Endothelial cell of umbilical vein (primary cell): ENCODE measurements around the gene CHCHD3. TPM values are rescaled to one million over a fixed set of nuclear protein-coding genes. Genes with fewer than 3 reads are reported as not detected.

Source experiments
- BruUV-seq: library from RNA; stranded (reverse); fragments of 400-500 nt; replicated peaks from 2 replicates; lab custom pipeline; 2021; lab: Mats Ljungman, UMichigan
- CTCF ChIA-PET: fragments of 300-600, 350-600 bp; sonication (Branson Sonifier 250); formaldehyde crosslinking; loops from one replicate; lab custom pipeline; 2021; ENCODE audit warnings: antibody characterized with exemption, inconsistent platforms; lab: Charles Lee
- POLR2A ChIA-PET: fragments of 300-600, 350-600 bp; sonication (Branson Sonifier 250); formaldehyde crosslinking; loops from one replicate; lab custom pipeline; 2021; ENCODE audit warnings: antibody characterized with exemption, inconsistent platforms; lab: Charles Lee
- DNase-seq: peaks from one replicate; pipeline ENCODE4 v3.0.0-alpha.2; 2011; ENCODE audit warnings: low read depth, low spot score
- FAIRE-seq: peaks from 2 replicates; lab custom pipeline; 2011; peaks lifted over from hg19 to GRCh38; lab: Jason Lieb, UNC
- H2AFZ ChIP-seq: 2 replicates; pipeline ENCODE4 v1.6.0; 2012; ENCODE audit warnings: low read depth, low read length, control low read depth, inconsistent platforms
- H3K27ac ChIP-seq: 2 replicates; pipeline ENCODE4 v1.5.1; 2011; ENCODE audit warnings: low read depth, mild to moderate bottlenecking, control low read depth, low read length, moderate library complexity; ENCODE audit not compliant: insufficient read depth
- H3K27me3 ChIP-seq, 2 experiments: 2 replicates each; pipeline versions ENCODE4 v1.6.0 to v1.6.1; 2011; ENCODE audit warnings: low read length in 2 of 2, mixed read lengths in 1 of 2; ENCODE audit not compliant: control insufficient read depth in 2 of 2, insufficient read depth in 2 of 2
- H3K36me3 ChIP-seq, 2 experiments: 2 replicates in 1 of 2; 3 replicates in 1 of 2; pipeline ENCODE4 v1.5.1; 2011; ENCODE audit warnings: low read length in 2 of 2, mild to moderate bottlenecking in 1 of 2, moderate library complexity in 1 of 2; ENCODE audit not compliant: control insufficient read depth in 2 of 2, insufficient read depth in 2 of 2; ENCODE audit errors: extremely low read depth in 1 of 2
- H3K4me1 ChIP-seq: 3 replicates; pipeline ENCODE4 v1.5.1; 2011; ENCODE audit warnings: mild to moderate bottlenecking, low read length; ENCODE audit not compliant: control insufficient read depth, insufficient read depth; ENCODE audit errors: extremely low read depth
- H3K4me2 ChIP-seq: 2 replicates; pipeline ENCODE4 v1.6.1; 2011; ENCODE audit warnings: low read length, control low read depth, mixed read lengths; ENCODE audit not compliant: insufficient read depth
- H3K4me3 ChIP-seq, 3 experiments: fragments of 200-600 bp in 1 of 3; sonication (generic), shearing (Covaris generic) in 1 of 3; replicated peaks in 1 of 3; 2 replicates each; pipeline ENCODE4 v1.5.1; 2011 to 2016; ENCODE audit warnings: control low read depth in 3 of 3, low read length in 3 of 3, mild to moderate bottlenecking in 2 of 3, inconsistent platforms in 1 of 3, low read depth in 1 of 3, moderate library complexity in 1 of 3; ENCODE audit not compliant: insufficient read depth in 1 of 3
- H3K79me2 ChIP-seq: 2 replicates; pipeline ENCODE4 v1.6.0; 2012; ENCODE audit warnings: low read length, inconsistent platforms; ENCODE audit not compliant: control insufficient read depth, insufficient read depth
- H3K9ac ChIP-seq: replicated peaks from 2 replicates; pipeline ENCODE3; 2011; ENCODE audit warnings: low read length, control low read depth; ENCODE audit not compliant: insufficient read depth; ENCODE audit errors: extremely low read depth
- H3K9me1 ChIP-seq: replicated peaks from 3 replicates; pipeline ENCODE4 v1.6.0; 2011; ENCODE audit warnings: mild to moderate bottlenecking, low read length; ENCODE audit not compliant: control insufficient read depth, insufficient read depth; ENCODE audit errors: extremely low read depth
- H3K9me3 ChIP-seq: replicated peaks from 2 replicates; pipeline ENCODE4 v1.5.1; 2012; ENCODE audit warnings: low read length, inconsistent platforms; ENCODE audit not compliant: control insufficient read depth, insufficient read depth
- H4K20me1 ChIP-seq: replicated peaks from 2 replicates; pipeline ENCODE3; 2011; ENCODE audit warnings: mild to moderate bottlenecking, low read length; ENCODE audit not compliant: control insufficient read depth, insufficient read depth; ENCODE audit errors: extremely low read depth
- CTCF ChIP-seq, 2 donors: IDR thresholded peaks; 1 replicate in 1 of 2; 2 replicates in 1 of 2; pipeline ENCODE4 v1.5.1; 2011; ENCODE audit warnings: low read length in 2 of 2, mild to moderate bottlenecking in 2 of 2, moderate library complexity in 2 of 2, control low read depth in 1 of 2, inconsistent platforms in 1 of 2, low read depth in 1 of 2; ENCODE audit not compliant: insufficient read depth in 1 of 2; ENCODE audit errors: extremely low read depth in 1 of 2
- EZH2 ChIP-seq: IDR thresholded peaks from 2 replicates; pipeline ENCODE4 v1.6.1; 2012; ENCODE audit warnings: borderline replicate concordance, low read depth, mild to moderate bottlenecking, moderate library complexity, low read length, inconsistent platforms; ENCODE audit not compliant: severe bottlenecking
- FOS ChIP-seq: IDR thresholded peaks from 2 replicates; pipeline ENCODE4 v1.6.1; 2011; ENCODE audit warnings: mild to moderate bottlenecking, low read length, moderate library complexity, borderline replicate concordance; ENCODE audit not compliant: insufficient read depth
- GATA2 ChIP-seq: IDR thresholded peaks from 2 replicates; pipeline ENCODE4 v1.7.0; 2011; ENCODE audit warnings: low read depth, mild to moderate bottlenecking, moderate library complexity, mixed read lengths, low read length; ENCODE audit not compliant: insufficient read length, insufficient read depth
- JUN ChIP-seq: IDR thresholded peaks from 2 replicates; pipeline ENCODE4 v1.6.1; 2011; ENCODE audit warnings: borderline replicate concordance, low read depth; ENCODE audit not compliant: insufficient read length, insufficient read depth
- MYC ChIP-seq: IDR thresholded peaks from one replicate; pipeline ENCODE4 v1.6.1; 2011; ENCODE audit warnings: mild to moderate bottlenecking, low read depth, low read length
- POLR2A ChIP-seq: IDR thresholded peaks from 2 replicates; pipeline ENCODE4 v1.6.1; 2012; ENCODE audit warnings: low read depth, mild to moderate bottlenecking, control low read depth, low read length
- POLR2AphosphoS5 ChIP-seq: IDR thresholded peaks from 2 replicates; pipeline ENCODE4 v1.6.1; 2012; ENCODE audit warnings: low read depth, mild to moderate bottlenecking, control low read depth, low read length, moderate library complexity; ENCODE audit not compliant: insufficient read depth
- dilution Hi-C: fragments of 300-500 bp; cut with MboI; formaldehyde crosslinking; loops from one replicate; pipeline ENCODE4 v1.15.0; 2019; ENCODE audit warnings: low sequenced_read_pairs; ENCODE audit not compliant: extremely low pct_ligation_motif_present
- intact Hi-C: fragments of 100-400 bp; cut with micrococcal nuclease; formaldehyde crosslinking; loops from one replicate; pipeline ENCODE4 v1.10.0; 2022
- polyA plus RNA-seq, 4 experiments: library from polyadenylated mRNA; depleted of rRNA in 3 of 4; stranded (reverse) in 3 of 4; unstranded in 1 of 4; fragments of >200 nt; gene quantifications; 2 replicates each; pipeline versions ENCODE4 v1.2.1 to v1.2.3, GENCODE V29; 2011 to 2012; ENCODE audit warnings: missing spikeins in 1 of 4
- total RNA-seq: library from RNA; stranded (reverse); gene quantifications from 2 replicates; pipeline ENCODE4 v1.2.3, GENCODE V29; 2021
- TF ChIP-seq, protein P1 (sequence below): IDR thresholded peaks from 2 replicates; pipeline ENCODE4 v1.6.1; 2011; ENCODE audit not compliant: insufficient read depth, insufficient read length

CHCHD3 gene
- total and polyA plus RNA-seq, 2 donors (not counting 3 experiments of a cell fraction or from before 2014, with no cell fraction given), result 22.0 to 63.7 TPM

DNA sequence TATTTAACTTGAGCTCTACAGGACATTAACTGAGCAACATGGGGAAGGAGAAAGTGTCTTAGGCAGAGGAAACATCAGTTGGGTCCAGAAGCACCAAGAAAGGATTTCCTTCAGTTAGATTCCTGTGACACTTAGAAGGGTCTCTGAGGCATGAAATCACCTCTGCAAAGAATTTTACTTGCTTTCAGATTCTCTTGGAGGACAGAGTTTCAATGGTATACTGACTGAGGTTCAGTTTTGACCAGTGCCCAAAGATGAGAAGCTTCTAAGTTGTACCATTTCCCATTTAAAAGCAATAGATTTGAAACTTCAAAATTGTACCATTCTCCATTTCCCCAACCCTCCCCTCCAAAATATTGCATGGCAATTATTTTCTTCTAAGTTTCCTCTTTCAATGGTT lies 102.4 kb downstream of the CHCHD3 start:
- no peak overlapping the region for H3K9ac ChIP-seq
- TF ChIP-seq FOS (no peak), CTCF (IDR thresholded peaks at IDR 0.05; ENCODE audit: extremely low read depth in 1 of 2, insufficient read depth in 1 of 2, low read depth in 1 of 2, low read length in 2 of 2) (no peak), POLR2AphosphoS5 (no peak), POLR2A (no peak), EZH2 (no peak), GATA2 (no peak), JUN (no peak), MYC (no peak)
- TF ChIP-seq, protein P1, sequence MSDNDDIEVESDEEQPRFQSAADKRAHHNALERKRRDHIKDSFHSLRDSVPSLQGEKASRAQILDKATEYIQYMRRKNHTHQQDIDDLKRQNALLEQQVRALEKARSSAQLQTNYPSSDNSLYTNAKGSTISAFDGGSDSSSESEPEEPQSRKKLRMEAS, result no peak
- H3K36me3 ChIP-seq, result no peaks in the 10 kb centered on the region
- no peaks in the 10 kb centered on the region for H4K20me1 ChIP-seq
- intact Hi-C loops (no loop called here), dilution Hi-C loops (no loop called here)
- POLR2A ChIA-PET, result no interaction called here
- no peak overlapping the region for H2AFZ ChIP-seq
- no peaks in the 10 kb centered on the region for H3K9me1 ChIP-seq
- H3K27me3 ChIP-seq, result no peaks in the 10 kb centered on the region
- H3K4me2 ChIP-seq, result no peak overlapping the region
- no TSS peak for BruUV-seq
- no peak for DNase-seq
- H3K79me2 ChIP-seq, result peaks cover 6% of the 10 kb centered on the region
- H3K4me3 ChIP-seq, result no peak overlapping the region
- no peak overlapping the region for H3K27ac ChIP-seq
- H3K9me3 ChIP-seq, result no peaks in the 10 kb centered on the region
- no peaks in the 10 kb centered on the region for H3K4me1 ChIP-seq
- CTCF ChIA-PET, result interaction anchor here (0.9 to 1.3 kb wide), 2 partner anchors 13 to 27 kb away, joined by 3 read pairs; no protein-coding TSS in a partner anchor
- FAIRE-seq, result no peak
